ENCODE measurements around the gene SRCAP. TPM values are rescaled to one million over a fixed set of nuclear protein-coding genes. Genes with fewer than 3 reads are reported as not detected.
A peak's percentile ranks its signal among the peaks of the same experiment; 100 is the strongest.

Gene SRCAP
- total RNA-seq, 1 donor from 2014 or later = 10.0 TPM

DNA sequence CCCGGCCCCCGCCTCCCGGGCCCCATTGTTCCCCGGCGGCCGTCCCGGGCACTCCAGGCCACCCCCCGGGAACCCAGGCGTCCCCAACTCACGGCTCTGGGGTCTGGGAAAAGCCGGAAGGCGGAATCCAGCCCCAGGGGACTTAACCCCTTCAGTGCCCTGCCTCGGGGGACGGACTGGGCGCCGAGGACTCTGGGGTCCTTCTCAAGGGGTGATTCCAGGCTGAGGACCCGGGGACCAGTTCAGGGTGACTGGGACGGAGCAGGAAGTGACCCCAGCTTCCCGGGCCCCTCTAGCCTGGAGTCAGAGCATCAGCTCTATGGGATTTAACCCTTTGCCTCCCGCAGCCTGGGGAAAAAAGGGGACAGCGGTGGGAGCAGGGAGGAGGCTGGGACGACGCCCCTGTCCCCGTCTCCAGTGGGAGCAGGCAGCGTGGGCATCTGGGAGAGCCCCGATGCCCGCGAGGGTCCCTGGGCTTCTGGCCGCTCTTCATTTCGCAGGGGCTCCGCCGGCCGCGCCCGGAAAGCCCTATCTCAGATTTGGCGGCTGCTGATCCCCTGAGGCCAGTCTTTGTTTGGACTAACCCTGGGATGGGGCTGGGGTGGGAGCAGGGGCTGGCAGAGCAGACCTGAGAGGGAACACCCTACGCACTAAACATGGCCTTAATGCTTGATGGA is 88.1 kb downstream of the SRCAP start, which contains the start of gene ZNF629:
Gene ZNF629 (minus strand): TSS at position 270 of the 677 bp plus-strand sequence. CDS start 2,723 bp downstream, outside the sequence.
- Histone ChIP-seq H3K36me3 (ENCODE audit: control insufficient read depth, insufficient read depth, low read length) (peaks cover 10% of the 10 kb centered on the region), H3K27me3 (ENCODE audit: control insufficient read depth, insufficient read depth, low read length) (no peaks in the 10 kb centered on the region), H3K4me3 (ENCODE audit: low read depth, low read length) (peak within 1 kb of the TSS; percentile 89)
- no peak for DNase-seq (ENCODE audit: low read depth)
- TF ChIP-seq, protein P1, sequence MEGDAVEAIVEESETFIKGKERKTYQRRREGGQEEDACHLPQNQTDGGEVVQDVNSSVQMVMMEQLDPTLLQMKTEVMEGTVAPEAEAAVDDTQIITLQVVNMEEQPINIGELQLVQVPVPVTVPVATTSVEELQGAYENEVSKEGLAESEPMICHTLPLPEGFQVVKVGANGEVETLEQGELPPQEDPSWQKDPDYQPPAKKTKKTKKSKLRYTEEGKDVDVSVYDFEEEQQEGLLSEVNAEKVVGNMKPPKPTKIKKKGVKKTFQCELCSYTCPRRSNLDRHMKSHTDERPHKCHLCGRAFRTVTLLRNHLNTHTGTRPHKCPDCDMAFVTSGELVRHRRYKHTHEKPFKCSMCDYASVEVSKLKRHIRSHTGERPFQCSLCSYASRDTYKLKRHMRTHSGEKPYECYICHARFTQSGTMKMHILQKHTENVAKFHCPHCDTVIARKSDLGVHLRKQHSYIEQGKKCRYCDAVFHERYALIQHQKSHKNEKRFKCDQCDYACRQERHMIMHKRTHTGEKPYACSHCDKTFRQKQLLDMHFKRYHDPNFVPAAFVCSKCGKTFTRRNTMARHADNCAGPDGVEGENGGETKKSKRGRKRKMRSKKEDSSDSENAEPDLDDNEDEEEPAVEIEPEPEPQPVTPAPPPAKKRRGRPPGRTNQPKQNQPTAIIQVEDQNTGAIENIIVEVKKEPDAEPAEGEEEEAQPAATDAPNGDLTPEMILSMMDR (IDR thresholded peaks at IDR 0.05; ENCODE audit: insufficient read depth, low read length, severe bottlenecking) = no peak
- no peak for FAIRE-seq

DNA sequence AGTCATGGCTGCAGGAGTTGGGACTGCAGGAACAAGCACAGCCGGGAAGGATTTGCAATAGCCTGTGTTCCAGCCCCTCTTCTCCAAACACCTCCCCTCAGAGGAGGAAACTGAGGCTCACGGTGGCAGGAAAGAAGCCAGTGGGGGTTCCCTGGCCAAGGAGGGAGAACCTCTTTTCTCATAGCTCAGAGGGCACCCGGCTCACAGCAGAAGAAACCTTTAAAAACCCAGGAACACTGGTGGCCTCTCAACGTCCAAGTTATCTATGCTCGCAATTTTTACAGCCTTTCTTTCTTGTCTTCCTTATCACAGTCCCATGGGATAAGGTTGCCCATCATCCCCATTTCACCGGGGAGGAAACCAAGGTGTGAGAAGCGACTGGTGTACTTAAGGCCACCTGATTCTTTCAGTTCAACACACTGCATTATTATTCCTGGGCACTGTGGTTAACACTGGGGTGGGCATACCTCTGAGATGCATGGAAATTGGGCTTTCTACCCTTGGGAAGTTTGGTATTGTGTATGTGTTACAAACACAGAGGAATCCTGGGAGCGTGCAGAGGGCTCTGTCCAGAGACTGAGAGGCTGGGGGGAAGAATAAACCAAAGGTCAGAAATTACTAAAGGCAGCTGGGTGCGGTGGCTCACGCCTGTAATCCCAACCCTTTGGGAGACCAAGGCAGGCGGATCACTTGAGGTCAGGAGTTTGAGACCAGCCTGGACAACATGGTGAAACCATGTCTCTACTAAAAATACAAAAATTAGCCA is 88.8 kb downstream of the SRCAP start:
- FAIRE-seq (no peak), DNase-seq (ENCODE audit: low read depth) (no peak)
- peak overlapping the region; percentile 89 for H3K4me3 ChIP-seq (ENCODE audit: low read depth, low read length)
- H3K36me3 ChIP-seq (ENCODE audit: control insufficient read depth, insufficient read depth, low read length) = peaks cover 3% of the 10 kb centered on the region
- TF ChIP-seq, protein P1 (IDR thresholded peaks at IDR 0.05; ENCODE audit: insufficient read depth, low read length, severe bottlenecking) = no peak
- H3K27me3 ChIP-seq (ENCODE audit: control insufficient read depth, insufficient read depth, low read length) = no peaks in the 10 kb centered on the region

Other genes with a start within 250 kb of the SRCAP start
- gene ITGAL, start 226.4 kb upstream of the SRCAP start, total RNA-seq = not detected in 2 replicates
- 19.7 and 21.9 TPM in 2 replicates for gene ZNF768, start 172.6 kb upstream of the SRCAP start, total RNA-seq
- gene ZNF747, start 164.3 kb upstream of the SRCAP start, total RNA-seq = 4.4 and 6.1 TPM in 2 replicates
- gene ZNF764, start 140.8 kb upstream of the SRCAP start, total RNA-seq = 2.4 and 2.6 TPM in 2 replicates
- gene ZNF688, start 127.5 kb upstream of the SRCAP start, total RNA-seq = 4.5 and 12.7 TPM in 2 replicates
- 4.4 and 5.3 TPM in 2 replicates for gene ZNF785, start 113.5 kb upstream of the SRCAP start, total RNA-seq
- gene ZNF689, start 88.8 kb upstream of the SRCAP start, total RNA-seq = 2.2 and 2.6 TPM in 2 replicates
- 2.6 and 7.8 TPM in 2 replicates for gene PRR14, start 48.2 kb upstream of the SRCAP start, total RNA-seq
- 7.9 and 13.8 TPM in 2 replicates for gene FBRS, start 40.7 kb upstream of the SRCAP start, total RNA-seq
- 10.6 and 14.2 TPM in 2 replicates for gene PHKG2, start 49.3 kb downstream of the SRCAP start, total RNA-seq
- gene CFAP119, start 62.9 kb downstream of the SRCAP start, total RNA-seq = 0.26 and 1.1 TPM in 2 replicates
- gene RNF40, start 63.2 kb downstream of the SRCAP start, total RNA-seq = 38.7 and 44.5 TPM in 2 replicates
- 4.2 and 5.0 TPM in 2 replicates for gene ZNF629, start 88.0 kb downstream of the SRCAP start, total RNA-seq
- gene BCL7C, start 194.9 kb downstream of the SRCAP start, total RNA-seq = 24.7 and 50.1 TPM in 2 replicates
- gene CTF1, start 197.4 kb downstream of the SRCAP start, total RNA-seq = 0.26 and 0.38 TPM in 2 replicates
- gene FBXL19, start 224.4 kb downstream of the SRCAP start, total RNA-seq = 7.9 and 10.0 TPM in 2 replicates
- 16.6 and 17.5 TPM in 2 replicates for gene ORAI3, start 249.9 kb downstream of the SRCAP start, total RNA-seq